Measurements from ENCODE around the gene WWP2.
"Not testable (repeated sequence)": the region's sequence is repeated elsewhere in the genome, so short reads cannot be mapped to it uniquely, and the experiment has no call there.

The WWP2 gene

GRCh38 chr16:69833357-69834282 lies 71.5 kb downstream of the WWP2 start:
- no peak for DNase-seq

GRCh38 chr16:69834807-69835466 lies 72.8 kb downstream of the WWP2 start:
- DNase-seq = no peak

GRCh38 chr16:69836257-69836656 lies 74.1 kb downstream of the WWP2 start:
- no peak for DNase-seq

GRCh38 chr16:69837380-69837779 lies 75.2 kb downstream of the WWP2 start:
- DNase-seq = no peak

- DNase-seq = no peak
Measured at GRCh38 chr16:69838489-69838888, 76.4 kb downstream of the WWP2 start.

- no peak for DNase-seq
Measured at GRCh38 chr16:69839240-69839688, 77.1 kb downstream of the WWP2 start.

- DNase-seq = no peak
Measured at GRCh38 chr16:69839798-69840409, 77.8 kb downstream of the WWP2 start.

- DNase-seq = no peak
Measured at GRCh38 chr16:69840975-69841374, 78.8 kb downstream of the WWP2 start.

GRCh38 chr16:69844441-69844840 lies 82.3 kb downstream of the WWP2 start:
- no peak for DNase-seq

- DNase-seq = no peak
Measured at GRCh38 chr16:69845181-69845580, 83.0 kb downstream of the WWP2 start.

GRCh38 chr16:69847643-69848042 lies 85.5 kb downstream of the WWP2 start:
- DNase-seq = no peak

- DNase-seq = no peak
Measured at GRCh38 chr16:69848637-69849545, 86.8 kb downstream of the WWP2 start.

- no peak for DNase-seq
Measured at GRCh38 chr16:69851491-69852240, 89.5 kb downstream of the WWP2 start.

- DNase-seq = no peak
Measured at GRCh38 chr16:69852815-69853214, 90.7 kb downstream of the WWP2 start.

- no peak for DNase-seq
Measured at GRCh38 chr16:69853481-69853880, 91.3 kb downstream of the WWP2 start.

GRCh38 chr16:69854776-69855175 lies 92.6 kb downstream of the WWP2 start:
- DNase-seq = not testable (repeated sequence)

GRCh38 chr16:69855592-69855991 lies 93.5 kb downstream of the WWP2 start:
- no peak for DNase-seq

- no peak for DNase-seq
Measured at GRCh38 chr16:69858191-69859104, 96.3 kb downstream of the WWP2 start.

GRCh38 chr16:69859105-69859989 lies 97.2 kb downstream of the WWP2 start:
- DNase-seq = peak in 1 of 2 donors; percentile 2
